Stomach (tissue), 4 donors: Measurements from ENCODE around the gene TFF2.

ENCODE experiments used
- POLR2A ChIP-seq, 4 donors: fragments of 450-650 bp; IDR thresholded peaks; one replicate each; pipeline ENCODE4 v1.6.1; 2016; ENCODE audit warnings: antibody characterized with exemption in 4 of 4, control low read depth in 2 of 4, mild to moderate bottlenecking in 1 of 4, moderate library complexity in 1 of 4
- POLR2AphosphoS5 ChIP-seq, 3 donors: sonication (generic); formaldehyde crosslinking; IDR thresholded peaks; one replicate each; pipeline ENCODE4 v1.6.1; 2016; ENCODE audit warnings: antibody characterized with exemption in 3 of 3
- TF ChIP-seq, protein P1 (sequence below), 7 experiments: fragments of 450-650 bp in 4 of 7; fragments of 200-600 bp in 3 of 7; sonication (generic) in 3 of 7; IDR thresholded peaks; one replicate each; pipeline ENCODE4 v1.5.1; 2016 to 2019; ENCODE audit warnings: antibody characterized with exemption in 7 of 7, control low read depth in 2 of 7, mild to moderate bottlenecking in 1 of 7

DNA sequence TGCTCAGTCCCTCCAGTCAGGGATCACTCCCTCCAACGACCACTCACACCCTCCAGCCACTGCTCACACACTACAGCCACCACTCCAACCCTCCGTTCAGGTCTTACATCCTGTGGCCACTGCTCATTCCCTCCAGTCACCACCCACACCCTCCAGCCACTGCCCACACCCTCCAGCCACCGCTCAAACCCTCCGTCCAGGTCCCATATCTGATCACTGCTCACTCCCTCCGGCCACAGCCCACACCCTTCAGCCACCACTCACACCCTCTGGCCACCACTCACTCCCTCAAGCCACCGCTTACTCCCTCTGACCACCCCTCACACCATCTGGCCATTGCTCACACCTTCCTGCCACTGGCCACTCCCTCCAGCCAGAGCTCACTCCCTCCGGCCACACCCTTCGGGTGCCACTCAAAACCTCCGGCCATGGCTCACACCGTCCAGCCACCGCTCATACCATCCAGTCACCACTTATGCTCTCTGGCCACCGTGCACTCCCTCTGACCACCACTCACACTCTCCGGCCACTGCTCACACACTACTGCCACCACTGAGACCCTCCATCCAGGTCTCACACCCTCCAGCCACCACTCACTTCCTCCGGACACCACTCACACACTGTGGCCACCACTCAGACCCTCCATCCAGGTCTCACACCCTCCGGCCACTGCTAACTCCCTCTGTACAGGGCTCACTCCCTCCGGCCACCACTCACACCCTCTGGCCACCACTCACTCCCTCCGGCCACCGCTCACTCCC lies 20.3 kb upstream of the TFF2 start:
- TF ChIP-seq, protein P1, sequence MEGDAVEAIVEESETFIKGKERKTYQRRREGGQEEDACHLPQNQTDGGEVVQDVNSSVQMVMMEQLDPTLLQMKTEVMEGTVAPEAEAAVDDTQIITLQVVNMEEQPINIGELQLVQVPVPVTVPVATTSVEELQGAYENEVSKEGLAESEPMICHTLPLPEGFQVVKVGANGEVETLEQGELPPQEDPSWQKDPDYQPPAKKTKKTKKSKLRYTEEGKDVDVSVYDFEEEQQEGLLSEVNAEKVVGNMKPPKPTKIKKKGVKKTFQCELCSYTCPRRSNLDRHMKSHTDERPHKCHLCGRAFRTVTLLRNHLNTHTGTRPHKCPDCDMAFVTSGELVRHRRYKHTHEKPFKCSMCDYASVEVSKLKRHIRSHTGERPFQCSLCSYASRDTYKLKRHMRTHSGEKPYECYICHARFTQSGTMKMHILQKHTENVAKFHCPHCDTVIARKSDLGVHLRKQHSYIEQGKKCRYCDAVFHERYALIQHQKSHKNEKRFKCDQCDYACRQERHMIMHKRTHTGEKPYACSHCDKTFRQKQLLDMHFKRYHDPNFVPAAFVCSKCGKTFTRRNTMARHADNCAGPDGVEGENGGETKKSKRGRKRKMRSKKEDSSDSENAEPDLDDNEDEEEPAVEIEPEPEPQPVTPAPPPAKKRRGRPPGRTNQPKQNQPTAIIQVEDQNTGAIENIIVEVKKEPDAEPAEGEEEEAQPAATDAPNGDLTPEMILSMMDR (IDR thresholded peaks at IDR 0.05), result no peak
- TF ChIP-seq POLR2A (IDR thresholded peaks at IDR 0.05) (no peak), POLR2AphosphoS5 (IDR thresholded peaks at IDR 0.05) (no peak)
